ENCODE measurements around the gene ZNF736. TPM values are rescaled to one million over a fixed set of nuclear protein-coding genes. Genes with fewer than 3 reads are reported as not detected.
"Not testable (repeated sequence)": the region's sequence is repeated elsewhere in the genome, so short reads cannot be mapped to it uniquely, and the experiment has no call there.

The ZNF736 gene
- 8.8 TPM for polyA plus RNA-seq (2012; ENCODE audit: missing spikeins)

DNA sequence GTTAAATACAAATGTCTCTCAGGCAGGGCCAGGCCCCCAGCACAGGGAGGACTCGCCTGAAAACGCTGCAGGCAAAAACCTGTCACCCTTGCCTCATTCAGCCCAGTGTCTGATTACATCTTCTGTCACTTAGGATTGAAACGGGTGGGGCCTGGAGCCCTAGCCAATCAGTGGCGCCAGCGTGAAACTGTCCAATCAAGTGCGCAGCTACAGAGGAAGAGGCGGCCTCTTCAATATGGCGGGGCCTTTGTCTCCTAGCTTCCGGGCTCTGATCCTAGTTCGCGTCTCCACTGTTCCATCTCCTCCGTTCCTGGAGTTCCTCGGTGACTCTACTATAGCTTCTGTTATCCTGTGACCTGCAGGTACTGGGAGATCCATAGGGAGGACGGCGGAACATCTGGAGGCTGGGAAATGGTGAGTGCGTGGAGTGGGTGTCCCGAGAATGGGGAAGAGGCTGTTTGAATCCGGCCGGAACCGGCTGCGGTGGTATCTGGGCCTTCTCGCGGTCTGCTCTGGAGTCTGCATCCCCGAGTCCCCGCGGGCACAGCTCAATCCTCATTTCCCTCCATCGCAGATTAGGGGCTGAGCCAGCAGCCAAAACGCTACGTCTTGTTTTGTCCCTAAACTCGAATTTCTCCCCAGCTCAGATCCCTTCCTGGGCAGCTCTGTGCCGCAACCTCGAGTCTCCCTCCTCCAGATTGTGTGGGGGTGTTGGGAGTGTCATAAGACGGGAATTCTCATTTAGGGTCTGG, at the start of gene ZNF736:
ZNF736 (plus strand) TSS at position 222 of the 752 bp plus-strand sequence; CDS start at position 412, 190 bp downstream.
- TF ChIP-seq TAF1 (IDR thresholded peaks at IDR 0.05; ENCODE audit: borderline replicate concordance, low read depth, low read length) (0 out of 2 replicates have a peak, but pooled peaks have one; percentile 51), POLR2AphosphoS5 (IDR thresholded peaks at IDR 0.05; ENCODE audit: low read depth, low read length) (peak; percentile 87), POLR2A (IDR thresholded peaks at IDR 0.05; ENCODE audit: low read depth, low read length) (peak; percentile 92)
- FAIRE-seq, result peak; percentile 85

DNA sequence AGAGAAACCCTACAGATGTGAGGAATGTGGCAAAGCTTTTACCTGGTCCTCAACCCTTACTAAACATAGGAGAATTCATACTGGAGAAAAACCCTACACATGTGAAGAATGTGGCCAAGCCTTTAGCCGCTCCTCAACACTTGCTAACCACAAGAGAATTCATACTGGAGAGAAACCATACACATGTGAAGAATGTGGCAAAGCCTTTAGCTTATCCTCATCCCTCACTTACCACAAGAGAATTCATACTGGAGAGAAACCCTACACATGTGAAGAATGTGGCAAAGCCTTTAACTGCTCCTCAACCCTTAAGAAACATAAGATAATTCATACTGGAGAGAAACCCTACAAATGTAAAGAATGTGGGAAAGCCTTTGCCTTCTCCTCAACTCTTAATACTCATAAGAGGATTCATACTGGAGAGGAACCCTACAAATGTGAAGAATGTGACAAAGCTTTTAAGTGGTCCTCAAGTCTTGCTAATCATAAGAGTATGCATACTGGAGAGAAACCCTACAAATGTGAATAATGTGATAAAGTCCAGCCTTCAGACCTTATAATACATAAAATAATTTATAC, 47.3 kb upstream of the ZNF736 start:
- FAIRE-seq, result no peak
- TF ChIP-seq TAF1 (IDR thresholded peaks at IDR 0.05; ENCODE audit: borderline replicate concordance, low read depth, low read length) (no peak), POLR2AphosphoS5 (IDR thresholded peaks at IDR 0.05; ENCODE audit: low read depth, low read length) (no peak), POLR2A (IDR thresholded peaks at IDR 0.05; ENCODE audit: low read depth, low read length) (no peak)
- DNase-seq (ENCODE audit: insufficient read length), result no peak

More for the DNA sequence above, at the start of gene ZNF736:
- DNase-seq (ENCODE audit: insufficient read length), result peak; percentile 61

DNA sequence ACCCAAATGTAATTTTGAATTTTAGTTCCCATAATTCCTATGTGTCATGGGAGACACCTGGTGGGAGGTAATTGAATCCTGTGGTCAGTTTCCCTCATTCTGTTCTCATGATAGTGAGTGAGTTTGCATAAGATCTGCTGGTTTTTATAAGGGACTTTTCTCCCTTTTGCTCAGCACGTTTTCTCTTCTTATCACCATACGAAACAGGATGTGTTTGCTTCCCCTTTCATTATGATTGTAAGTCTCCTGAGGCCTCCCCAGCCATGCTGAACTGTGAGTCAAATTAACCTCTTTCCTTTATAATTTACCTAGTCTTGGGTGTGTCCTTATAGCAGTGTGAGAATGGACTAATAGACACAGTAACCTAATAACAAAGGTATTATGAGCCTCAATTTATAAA, 36.1 kb upstream of the ZNF736 start:
- TF ChIP-seq POLR2AphosphoS5 (IDR thresholded peaks at IDR 0.05; ENCODE audit: low read depth, low read length), result no peak
- TF ChIP-seq TAF1 (IDR thresholded peaks at IDR 0.05; ENCODE audit: borderline replicate concordance, low read depth, low read length), result no peak
- TF ChIP-seq POLR2A (IDR thresholded peaks at IDR 0.05; ENCODE audit: low read depth, low read length), result no peak
- FAIRE-seq (no peak), DNase-seq (ENCODE audit: insufficient read length) (no peak)

DNA sequence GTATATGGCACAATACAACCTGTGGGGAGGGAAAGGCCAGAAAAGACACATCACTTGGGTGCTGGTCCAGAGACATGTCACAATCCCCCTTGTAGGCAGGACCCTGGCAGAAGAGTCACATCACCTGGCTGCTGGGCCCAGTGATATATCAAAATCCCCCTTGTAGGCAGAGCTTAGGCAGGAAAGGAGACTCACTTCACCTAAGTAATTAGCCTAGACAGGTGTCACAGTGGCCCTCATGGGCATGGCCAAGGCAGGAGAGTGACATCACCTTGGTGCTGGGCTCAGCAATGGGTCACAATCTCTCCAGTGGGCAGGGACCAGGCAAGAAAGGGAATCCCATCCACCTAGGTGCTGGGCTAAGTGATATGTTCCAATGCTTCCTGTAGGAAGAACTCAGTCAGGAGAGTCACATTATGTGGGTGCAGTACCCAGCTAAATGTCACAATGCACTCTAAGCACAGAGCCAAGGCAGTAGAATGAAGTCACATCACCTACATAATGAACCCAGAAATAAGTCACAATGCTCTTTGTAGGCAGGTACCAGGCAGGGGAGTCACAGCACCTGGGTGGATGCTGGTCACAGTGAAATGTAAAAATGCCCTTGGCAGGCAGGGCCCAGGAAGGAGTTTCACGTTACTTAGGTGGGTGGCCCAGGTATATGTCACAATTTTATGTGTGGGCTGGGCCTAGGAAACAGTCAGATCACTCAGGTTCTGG, 18.9 kb upstream of the ZNF736 start:
- TF ChIP-seq POLR2A (IDR thresholded peaks at IDR 0.05; ENCODE audit: low read depth, low read length), result no peak
- DNase-seq (ENCODE audit: insufficient read length) (no peak), FAIRE-seq (no peak)

DNA sequence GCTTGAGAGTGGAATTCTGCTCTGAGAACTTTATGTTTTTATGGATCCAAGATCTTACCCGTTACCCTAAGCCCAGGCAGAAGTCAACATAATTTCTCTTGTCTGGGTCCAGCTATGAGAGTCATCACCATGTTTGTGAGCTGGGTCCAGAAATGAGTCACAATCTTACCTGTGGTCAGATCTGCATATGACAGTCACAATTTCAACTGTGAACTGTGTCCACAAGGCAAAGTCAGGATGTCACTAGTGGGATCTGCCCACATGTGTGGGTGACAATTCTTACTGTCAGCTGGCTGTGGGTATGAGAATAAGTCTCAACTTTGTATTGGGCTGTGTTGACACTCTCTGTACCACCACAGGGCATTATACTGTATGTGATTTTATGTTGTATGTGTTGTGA, 16.3 kb upstream of the ZNF736 start:
- DNase-seq (ENCODE audit: insufficient read length); FAIRE-seq: not testable (repeated sequence)

DNA sequence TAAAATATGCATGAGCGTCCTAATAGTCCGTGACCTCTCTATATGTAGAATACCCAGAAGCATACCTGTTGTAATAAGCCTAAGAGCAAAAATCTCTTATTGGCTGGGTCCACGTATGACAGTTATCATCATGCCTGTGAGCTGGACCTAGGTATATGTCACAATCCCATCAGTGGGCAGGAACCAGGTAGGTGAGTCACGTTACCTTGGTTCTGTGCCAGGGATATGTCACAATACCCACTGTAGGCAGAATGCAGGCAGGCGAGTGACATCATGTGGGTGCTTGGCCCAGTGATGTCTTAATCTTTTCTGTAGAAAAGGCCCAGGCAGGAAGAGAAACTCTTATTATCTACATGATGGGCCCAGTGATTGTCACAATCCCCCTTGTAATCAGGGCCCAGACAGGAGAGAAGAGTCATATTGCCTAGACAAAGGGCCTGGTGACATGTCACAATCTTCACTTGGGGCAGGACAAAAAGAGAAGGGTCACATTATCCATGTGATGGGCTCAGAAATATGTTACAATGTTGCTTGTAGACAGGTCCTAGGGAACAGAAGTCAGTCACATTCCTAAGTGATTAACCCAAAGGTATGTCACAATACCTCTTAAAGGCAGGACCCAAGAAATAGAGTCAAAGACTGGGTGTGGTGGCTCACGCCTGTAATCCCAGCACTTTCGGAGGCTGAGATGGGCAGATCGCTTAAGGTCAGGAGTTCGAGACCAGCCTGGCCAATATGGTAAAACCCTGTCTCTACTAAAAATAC, 12.9 kb upstream of the ZNF736 start:
- TF ChIP-seq POLR2A (IDR thresholded peaks at IDR 0.05; ENCODE audit: low read depth, low read length) (no peak), POLR2AphosphoS5 (IDR thresholded peaks at IDR 0.05; ENCODE audit: low read depth, low read length) (no peak), TAF1 (IDR thresholded peaks at IDR 0.05; ENCODE audit: borderline replicate concordance, low read depth, low read length) (no peak)
- DNase-seq (ENCODE audit: insufficient read length) (no peak), FAIRE-seq (no peak)

DNA sequence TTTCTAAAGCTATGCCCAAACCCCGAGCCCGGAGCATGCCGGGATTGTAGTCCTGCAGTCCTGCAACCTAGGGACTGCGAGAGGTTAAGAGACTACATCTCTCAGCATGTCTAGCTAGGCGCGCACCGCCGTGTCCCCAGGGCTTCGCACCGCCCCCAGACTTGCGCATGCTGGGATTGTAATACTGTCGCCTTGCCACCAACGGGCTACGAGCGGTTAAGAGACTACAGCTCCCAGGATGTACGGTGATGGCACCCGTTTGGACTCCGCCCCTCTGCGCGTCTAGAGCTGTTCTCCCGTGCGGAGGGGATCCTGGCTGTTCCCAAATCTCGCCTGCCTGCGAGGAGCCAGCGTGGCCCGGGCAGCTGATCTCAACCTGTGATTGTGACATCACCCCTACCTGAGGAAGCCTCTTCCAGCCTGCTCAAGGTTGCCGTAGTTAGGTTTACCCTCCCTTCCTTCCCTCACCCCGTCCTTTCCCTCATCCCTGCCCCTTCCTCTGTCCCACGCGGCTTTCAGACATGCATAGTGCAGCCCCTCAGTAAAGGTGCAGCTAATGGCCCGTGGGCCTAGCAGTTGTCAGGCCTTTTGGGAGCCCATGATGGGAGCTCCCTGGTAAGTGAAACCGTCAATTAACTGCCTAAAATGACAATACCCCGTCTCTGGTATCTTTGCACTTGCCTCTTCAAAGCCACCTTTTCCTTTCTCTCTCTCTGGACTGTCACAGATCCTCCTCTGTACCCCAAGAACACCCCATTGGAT, 6.3 kb upstream of the ZNF736 start:
- DNase-seq (ENCODE audit: insufficient read length) (peak; percentile 41), FAIRE-seq (peak; percentile 90)
- TF ChIP-seq POLR2A (IDR thresholded peaks at IDR 0.05; ENCODE audit: low read depth, low read length) (no peak), TAF1 (IDR thresholded peaks at IDR 0.05; ENCODE audit: borderline replicate concordance, low read depth, low read length) (no peak), POLR2AphosphoS5 (IDR thresholded peaks at IDR 0.05; ENCODE audit: low read depth, low read length) (no peak)

DNA sequence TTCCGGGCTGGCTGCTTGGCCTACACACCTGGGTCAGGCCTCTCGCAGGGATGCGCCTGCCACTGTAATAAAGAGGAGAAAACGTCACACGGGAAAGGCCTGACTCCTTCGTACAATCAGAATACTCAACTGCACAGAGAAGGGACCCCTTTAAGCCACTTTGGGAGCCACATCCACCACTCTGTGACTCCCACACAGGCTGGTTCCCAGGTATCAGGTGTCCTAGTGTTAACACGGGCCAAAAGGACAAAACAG, 5.8 kb upstream of the ZNF736 start:
- FAIRE-seq, result no peak
- TF ChIP-seq POLR2AphosphoS5 (IDR thresholded peaks at IDR 0.05; ENCODE audit: low read depth, low read length) (no peak), POLR2A (IDR thresholded peaks at IDR 0.05; ENCODE audit: low read depth, low read length) (no peak), TAF1 (IDR thresholded peaks at IDR 0.05; ENCODE audit: borderline replicate concordance, low read depth, low read length) (no peak)
- no peak for DNase-seq (ENCODE audit: insufficient read length)

DNA sequence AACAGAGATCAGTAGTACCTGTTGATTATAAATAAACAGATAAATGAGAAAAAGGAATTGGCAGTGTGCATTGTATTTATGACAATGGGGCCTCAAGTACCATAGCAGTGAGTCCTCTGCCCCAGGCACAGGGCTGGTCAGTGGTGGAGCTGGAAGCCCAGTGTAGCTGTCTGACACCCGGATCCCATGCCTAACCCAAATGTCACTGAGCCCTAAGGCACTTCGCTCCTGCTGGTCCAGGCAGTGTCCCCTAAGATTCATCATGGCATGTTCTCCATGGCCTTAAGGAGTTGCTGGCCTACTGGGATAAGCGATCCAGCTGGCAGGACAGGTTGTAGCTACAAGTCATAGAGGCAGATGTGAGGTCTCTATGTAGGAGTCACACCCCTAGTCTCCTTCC, 3.3 kb upstream of the ZNF736 start:
- no peak for DNase-seq (ENCODE audit: insufficient read length)
- no peak for FAIRE-seq
- no peak for TF ChIP-seq TAF1 (IDR thresholded peaks at IDR 0.05; ENCODE audit: borderline replicate concordance, low read depth, low read length)
- no peak for TF ChIP-seq POLR2AphosphoS5 (IDR thresholded peaks at IDR 0.05; ENCODE audit: low read depth, low read length)
- TF ChIP-seq POLR2A (IDR thresholded peaks at IDR 0.05; ENCODE audit: low read depth, low read length), result no peak

DNA sequence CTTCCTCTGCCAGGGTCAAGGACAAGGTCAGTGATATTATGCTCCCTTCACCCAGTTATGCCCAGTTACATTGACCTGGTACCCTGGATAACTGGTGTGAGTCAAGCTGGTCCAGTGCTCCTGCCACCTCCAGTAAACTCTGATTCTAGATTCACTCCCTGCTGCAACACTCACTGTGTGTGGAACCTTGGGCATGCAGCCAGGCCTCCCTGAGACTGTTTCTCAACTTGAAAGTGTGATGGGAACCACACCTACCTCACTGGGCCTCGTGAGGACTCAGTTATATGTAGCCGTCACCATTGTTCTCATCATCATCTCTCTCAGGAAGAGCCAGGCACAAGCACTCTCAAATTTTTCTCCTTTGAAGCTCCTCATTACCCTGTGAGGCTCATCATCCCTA, 935 bp upstream of the ZNF736 start:
- TF ChIP-seq TAF1 (IDR thresholded peaks at IDR 0.05; ENCODE audit: borderline replicate concordance, low read depth, low read length) (no peak), POLR2AphosphoS5 (IDR thresholded peaks at IDR 0.05; ENCODE audit: low read depth, low read length) (no peak), POLR2A (IDR thresholded peaks at IDR 0.05; ENCODE audit: low read depth, low read length) (no peak)
- FAIRE-seq (no peak), DNase-seq (ENCODE audit: insufficient read length) (no peak)

DNA sequence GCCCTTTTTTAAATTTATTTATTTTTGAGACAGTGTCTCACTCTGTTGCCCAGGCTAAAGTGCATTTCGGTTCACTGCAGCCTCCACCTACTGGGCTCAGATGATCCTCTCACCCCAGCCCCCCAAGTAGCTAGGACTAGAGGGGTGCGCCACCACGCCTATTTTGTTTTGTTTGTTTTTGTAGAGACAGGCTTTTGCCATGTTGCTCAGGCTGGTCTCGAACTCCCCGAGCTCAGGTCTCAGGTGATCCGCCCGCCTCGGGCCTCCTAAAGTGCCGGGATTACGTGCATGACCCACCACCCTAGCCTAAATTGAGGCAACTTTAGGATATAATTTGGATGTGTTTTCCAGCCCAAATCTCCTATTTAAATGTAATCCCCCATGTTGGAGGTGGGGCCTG, 805 bp downstream of the ZNF736 start:
- FAIRE-seq (no peak), DNase-seq (ENCODE audit: insufficient read length) (no peak)
- TF ChIP-seq TAF1 (IDR thresholded peaks at IDR 0.05; ENCODE audit: borderline replicate concordance, low read depth, low read length) (no peak), POLR2AphosphoS5 (IDR thresholded peaks at IDR 0.05; ENCODE audit: low read depth, low read length) (no peak), POLR2A (IDR thresholded peaks at IDR 0.05; ENCODE audit: low read depth, low read length) (no peak)

DNA sequence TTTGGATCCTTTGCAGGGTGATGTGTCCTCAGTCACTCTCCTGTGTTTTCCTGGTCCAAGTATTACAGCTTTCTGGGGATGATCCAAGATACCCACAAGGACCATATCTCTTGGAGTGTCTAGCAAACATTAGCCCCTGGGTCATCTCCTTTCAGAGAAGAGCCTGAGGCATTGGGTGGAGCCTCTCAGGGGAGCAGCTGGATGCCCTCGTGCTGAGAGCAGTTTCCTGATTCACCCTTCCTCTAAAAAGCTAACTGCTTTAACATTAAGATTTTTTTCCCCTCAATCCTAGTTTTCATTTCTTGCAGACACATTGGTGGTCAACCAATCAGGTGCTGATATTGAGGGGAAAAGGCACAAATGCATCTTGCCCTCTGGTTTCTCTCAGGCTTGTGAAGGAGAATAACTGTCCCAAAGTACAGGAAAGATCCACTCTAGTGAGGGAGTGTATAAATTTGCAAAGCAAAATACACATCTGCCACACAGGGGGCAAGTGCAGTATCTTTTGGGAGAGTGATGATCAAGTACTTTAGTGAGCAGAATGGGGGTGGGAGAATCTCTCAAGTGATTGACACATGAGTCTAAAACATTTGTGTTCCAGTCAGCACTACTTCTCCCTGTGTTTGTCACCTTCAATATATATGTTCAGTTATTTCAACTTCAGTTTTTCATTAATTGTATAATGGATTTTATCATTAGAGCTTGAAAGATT, 2.4 kb downstream of the ZNF736 start:
- not testable (repeated sequence) for FAIRE-seq

More for the DNA sequence above, 2.4 kb downstream of the ZNF736 start:
- not testable (repeated sequence) for DNase-seq (ENCODE audit: insufficient read length)
